Coronary artery (tissue), 2 donors: ENCODE measurements around the gene PEX11B.

Experiments used
- DNase-seq: peaks from one replicate; pipeline ENCODE4 v3.0.0-alpha.2; 2017; ENCODE audit warnings: low spot score
- H3K27ac ChIP-seq, 2 donors: fragments of 200-600 bp; sonication (generic); one replicate each; pipeline ENCODE4 v1.5.1; 2016 to 2019
- H3K4me3 ChIP-seq: fragments of 200-600 bp; sonication (generic); 2 replicates; pipeline ENCODE4 v1.5.1; 2016; ENCODE audit warnings: mild to moderate bottlenecking, moderate library complexity
- TF ChIP-seq, protein P1 (sequence below): fragments of 200-600 bp; sonication (generic); IDR thresholded peaks from one replicate; pipeline ENCODE4 v1.5.1; 2019; ENCODE audit warnings: antibody characterized with exemption

PEX11B gene

DNA sequence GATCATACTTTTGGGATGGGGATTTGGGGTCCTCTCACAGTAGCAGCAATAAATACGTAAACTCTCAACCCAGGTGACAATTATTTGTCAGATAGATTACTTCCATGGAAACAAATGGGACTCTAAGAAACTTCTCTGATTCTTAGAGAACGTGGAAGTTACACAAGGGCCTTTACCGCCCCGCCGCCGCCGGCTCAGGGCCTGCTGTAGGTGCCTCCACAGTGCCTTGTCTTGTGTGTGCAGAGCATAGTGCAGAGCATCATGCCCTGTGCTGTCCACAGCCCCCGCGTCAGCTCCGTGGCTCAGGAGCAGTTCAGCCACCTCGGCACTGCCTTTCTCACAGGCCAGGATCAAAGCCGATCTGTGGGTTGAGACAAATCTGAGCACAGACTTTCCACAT is 43.9 kb downstream of the PEX11B start:
- Histone ChIP-seq H3K4me3 (no peak overlapping the region), H3K27ac (no peak overlapping the region)
- no peak for DNase-seq
- TF ChIP-seq, protein P1, sequence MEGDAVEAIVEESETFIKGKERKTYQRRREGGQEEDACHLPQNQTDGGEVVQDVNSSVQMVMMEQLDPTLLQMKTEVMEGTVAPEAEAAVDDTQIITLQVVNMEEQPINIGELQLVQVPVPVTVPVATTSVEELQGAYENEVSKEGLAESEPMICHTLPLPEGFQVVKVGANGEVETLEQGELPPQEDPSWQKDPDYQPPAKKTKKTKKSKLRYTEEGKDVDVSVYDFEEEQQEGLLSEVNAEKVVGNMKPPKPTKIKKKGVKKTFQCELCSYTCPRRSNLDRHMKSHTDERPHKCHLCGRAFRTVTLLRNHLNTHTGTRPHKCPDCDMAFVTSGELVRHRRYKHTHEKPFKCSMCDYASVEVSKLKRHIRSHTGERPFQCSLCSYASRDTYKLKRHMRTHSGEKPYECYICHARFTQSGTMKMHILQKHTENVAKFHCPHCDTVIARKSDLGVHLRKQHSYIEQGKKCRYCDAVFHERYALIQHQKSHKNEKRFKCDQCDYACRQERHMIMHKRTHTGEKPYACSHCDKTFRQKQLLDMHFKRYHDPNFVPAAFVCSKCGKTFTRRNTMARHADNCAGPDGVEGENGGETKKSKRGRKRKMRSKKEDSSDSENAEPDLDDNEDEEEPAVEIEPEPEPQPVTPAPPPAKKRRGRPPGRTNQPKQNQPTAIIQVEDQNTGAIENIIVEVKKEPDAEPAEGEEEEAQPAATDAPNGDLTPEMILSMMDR = no peak

DNA sequence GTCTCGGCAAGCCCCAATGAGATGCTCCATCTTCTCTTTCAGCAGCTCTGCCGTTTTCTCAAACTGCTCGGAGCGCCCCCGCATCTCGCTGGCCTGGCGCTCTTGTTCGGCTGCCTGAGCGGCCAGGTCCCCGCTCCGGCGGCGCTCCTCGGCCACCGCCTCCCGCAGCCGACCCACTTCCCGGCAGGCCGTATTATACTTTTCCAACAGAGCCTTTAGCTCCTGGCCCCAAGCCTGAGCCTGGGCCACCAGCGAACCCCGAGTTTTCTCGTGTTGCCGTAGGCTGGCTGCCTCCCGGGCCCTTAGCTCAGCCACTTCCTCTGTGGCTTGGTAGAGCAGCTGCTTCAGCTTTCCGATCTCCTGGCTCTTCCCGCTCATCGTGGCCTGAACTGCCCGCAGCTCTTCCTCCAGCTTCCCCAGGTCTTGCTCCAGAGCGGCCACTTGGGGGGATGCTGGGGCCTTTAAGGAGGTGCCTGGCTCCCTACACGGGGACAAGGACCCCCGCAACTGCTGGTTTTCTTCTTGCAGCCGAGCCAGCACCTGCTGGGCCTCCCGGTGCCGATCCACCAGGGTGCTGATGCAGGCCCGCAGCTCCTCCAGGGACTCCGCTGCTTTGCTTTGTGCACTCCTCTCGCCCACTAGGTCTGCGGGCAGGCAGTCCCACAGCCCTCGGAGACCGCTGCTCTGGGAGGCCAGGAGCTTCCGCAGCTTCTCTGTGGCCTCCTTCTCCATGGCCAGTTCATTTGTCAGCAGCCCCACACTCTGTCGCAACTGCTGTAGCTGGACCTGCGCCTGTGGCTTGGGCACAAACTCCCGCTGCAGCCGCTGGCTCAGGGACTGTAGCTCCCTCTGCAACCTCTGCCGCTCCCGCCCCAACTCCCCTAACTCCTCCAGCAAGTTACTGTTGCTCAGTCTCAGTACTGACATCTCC is 46.3 kb downstream of the PEX11B start:
- TF ChIP-seq, protein P1 = no peak
- no peak for DNase-seq
- Histone ChIP-seq H3K4me3 (peak overlapping the region; percentile 64), H3K27ac (peak overlapping the region; percentile 63 to 76)

DNA sequence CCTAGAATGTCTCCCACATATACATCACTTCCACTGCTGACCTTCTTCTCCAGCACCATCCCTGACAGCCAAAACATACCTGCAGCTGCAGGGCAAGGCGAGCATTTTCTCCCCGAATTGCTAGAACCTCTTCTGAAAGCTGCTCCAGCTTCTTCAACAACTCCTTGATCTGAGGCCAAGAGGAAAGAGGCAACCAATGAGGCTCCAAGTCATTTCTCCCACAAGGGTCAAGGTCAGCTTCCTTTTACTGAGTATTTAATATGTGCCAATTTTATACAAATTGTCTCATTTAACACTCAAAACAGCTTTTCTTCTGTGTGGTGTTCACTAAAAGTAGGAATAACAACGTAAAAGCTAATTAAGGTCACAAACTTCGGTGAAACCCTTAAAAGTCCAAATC is 50.3 kb downstream of the PEX11B start:
- no peak overlapping the region for H3K27ac ChIP-seq
- TF ChIP-seq, protein P1 = no peak
- DNase-seq = no peak
- H3K4me3 ChIP-seq = no peak overlapping the region

DNA sequence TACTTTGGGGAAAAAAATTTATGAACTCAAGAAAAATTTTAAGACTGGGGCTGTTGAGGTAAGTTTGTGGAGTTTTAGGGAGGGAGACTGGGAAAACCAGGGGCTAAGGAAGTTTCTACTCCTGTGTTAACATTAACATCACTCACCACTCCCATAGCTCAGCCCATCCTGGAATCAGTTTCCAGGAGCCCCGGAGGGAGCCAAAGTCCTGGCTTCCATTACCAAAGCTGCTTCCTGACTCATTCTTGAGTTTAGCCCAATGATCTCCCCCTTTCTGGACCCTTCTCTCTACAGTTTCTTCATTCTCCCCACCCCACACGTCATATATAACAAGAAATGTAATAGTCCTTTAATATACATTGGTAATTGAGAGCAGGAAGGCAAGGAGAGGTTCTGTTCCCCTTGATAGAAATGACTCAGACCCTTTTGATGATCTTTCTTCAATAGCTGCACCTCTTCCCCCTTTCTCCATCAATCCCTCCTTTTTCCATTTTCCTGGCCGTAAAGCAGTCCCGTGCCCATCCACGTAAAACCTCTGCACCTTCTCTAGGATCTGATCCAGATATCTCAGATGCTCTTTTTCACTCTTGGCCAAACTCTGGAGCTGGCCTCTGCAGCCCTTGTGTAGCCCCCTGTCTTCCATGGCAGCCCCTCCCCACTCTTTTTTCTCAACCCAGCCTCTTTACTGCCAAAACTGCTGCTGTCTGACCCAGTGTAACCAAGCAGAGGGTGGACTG is 55.1 kb downstream of the PEX11B start:
- no peak for DNase-seq
- TF ChIP-seq, protein P1 = no peak
- Histone ChIP-seq H3K4me3 (no peak overlapping the region), H3K27ac (no peak overlapping the region)
